Measurements from ENCODE around the gene TPPP.

Gene TPPP

GRCh38 chr5:624118-624950 lies 68.8 kb downstream of the TPPP start:
- 95 to 96% methylated on average over 38 of the region's 38 CpGs for WGBS, 2 experiments
- no peak overlapping the region for H3K27ac ChIP-seq (ENCODE audit: insufficient read depth, low read depth, low read length, poor library complexity, severe bottlenecking)

GRCh38 chr5:623531-623930 lies 69.6 kb downstream of the TPPP start:
- no peak overlapping the region for H3K27ac ChIP-seq (ENCODE audit: insufficient read depth, low read depth, low read length, poor library complexity, severe bottlenecking)
- H3K4me3 ChIP-seq (ENCODE audit: insufficient read depth, low read depth, low read length), result no peak overlapping the region
- H3K4me1 ChIP-seq (ENCODE audit: control insufficient read depth, insufficient read depth, low read length), result no peaks in the 10 kb centered on the region
- peaks cover 52% of the 10 kb centered on the region for H3K36me3 ChIP-seq (ENCODE audit: control insufficient read depth, insufficient read depth, low read length)
- 95 to 98% methylated on average over 13 of the region's 13 CpGs for WGBS, 2 experiments
- H3K9me3 ChIP-seq (ENCODE audit: control insufficient read depth, low read length), result no peaks in the 10 kb centered on the region
- no peaks in the 10 kb centered on the region for H3K27me3 ChIP-seq (ENCODE audit: control insufficient read depth, insufficient read depth, low read length, poor library complexity, severe bottlenecking)

More at GRCh38 chr5:624118-624950, 68.8 kb downstream of the TPPP start:
- Histone ChIP-seq H3K4me3 (ENCODE audit: insufficient read depth, low read depth, low read length) (no peak overlapping the region), H3K36me3 (ENCODE audit: control insufficient read depth, insufficient read depth, low read length) (peaks cover 47% of the 10 kb centered on the region), H3K4me1 (ENCODE audit: control insufficient read depth, insufficient read depth, low read length) (no peaks in the 10 kb centered on the region), H3K9me3 (ENCODE audit: control insufficient read depth, low read length) (no peaks in the 10 kb centered on the region), H3K27me3 (ENCODE audit: control insufficient read depth, insufficient read depth, low read length, poor library complexity, severe bottlenecking) (no peaks in the 10 kb centered on the region)

- Histone ChIP-seq H3K4me3 (ENCODE audit: insufficient read depth, low read depth, low read length) (no peak overlapping the region), H3K27ac (ENCODE audit: insufficient read depth, low read depth, low read length, poor library complexity, severe bottlenecking) (no peak overlapping the region), H3K9me3 (ENCODE audit: control insufficient read depth, low read length) (no peaks in the 10 kb centered on the region), H3K36me3 (ENCODE audit: control insufficient read depth, insufficient read depth, low read length) (peaks cover 51% of the 10 kb centered on the region), H3K27me3 (ENCODE audit: control insufficient read depth, insufficient read depth, low read length, poor library complexity, severe bottlenecking) (no peaks in the 10 kb centered on the region), H3K4me1 (ENCODE audit: control insufficient read depth, insufficient read depth, low read length) (no peaks in the 10 kb centered on the region)
- 95 to 97% methylated on average over 31 of the region's 31 CpGs for WGBS, 2 experiments
Observed at GRCh38 chr5:622946-623522, 70.1 kb downstream of the TPPP start.

GRCh38 chr5:622359-622758 lies 70.8 kb downstream of the TPPP start:
- Histone ChIP-seq H3K27ac (ENCODE audit: insufficient read depth, low read depth, low read length, poor library complexity, severe bottlenecking) (no peak overlapping the region), H3K4me3 (ENCODE audit: insufficient read depth, low read depth, low read length) (no peak overlapping the region), H3K4me1 (ENCODE audit: control insufficient read depth, insufficient read depth, low read length) (no peaks in the 10 kb centered on the region), H3K36me3 (ENCODE audit: control insufficient read depth, insufficient read depth, low read length) (peaks cover 46% of the 10 kb centered on the region), H3K27me3 (ENCODE audit: control insufficient read depth, insufficient read depth, low read length, poor library complexity, severe bottlenecking) (no peaks in the 10 kb centered on the region), H3K9me3 (ENCODE audit: control insufficient read depth, low read length) (no peaks in the 10 kb centered on the region)
- 93 to 94% methylated on average over 9 of the region's 9 CpGs for WGBS, 2 experiments

- H3K27me3 ChIP-seq (ENCODE audit: control insufficient read depth, insufficient read depth, low read length, poor library complexity, severe bottlenecking), result no peaks in the 10 kb centered on the region
- H3K4me3 ChIP-seq (ENCODE audit: insufficient read depth, low read depth, low read length), result no peak overlapping the region
- no peaks in the 10 kb centered on the region for H3K4me1 ChIP-seq (ENCODE audit: control insufficient read depth, insufficient read depth, low read length)
- peaks cover 41% of the 10 kb centered on the region for H3K36me3 ChIP-seq (ENCODE audit: control insufficient read depth, insufficient read depth, low read length)
- no peaks in the 10 kb centered on the region for H3K9me3 ChIP-seq (ENCODE audit: control insufficient read depth, low read length)
- H3K27ac ChIP-seq (ENCODE audit: insufficient read depth, low read depth, low read length, poor library complexity, severe bottlenecking), result no peak overlapping the region
- 96 to 98% methylated on average over 16 of the region's 16 CpGs for WGBS, 2 experiments
Observed at GRCh38 chr5:621341-621761, 71.8 kb downstream of the TPPP start.

GRCh38 chr5:620586-621180 lies 72.5 kb downstream of the TPPP start:
- Histone ChIP-seq H3K4me3 (ENCODE audit: insufficient read depth, low read depth, low read length) (no peak overlapping the region), H3K36me3 (ENCODE audit: control insufficient read depth, insufficient read depth, low read length) (peaks cover 41% of the 10 kb centered on the region), H3K4me1 (ENCODE audit: control insufficient read depth, insufficient read depth, low read length) (no peaks in the 10 kb centered on the region), H3K27me3 (ENCODE audit: control insufficient read depth, insufficient read depth, low read length, poor library complexity, severe bottlenecking) (no peaks in the 10 kb centered on the region), H3K27ac (ENCODE audit: insufficient read depth, low read depth, low read length, poor library complexity, severe bottlenecking) (no peak overlapping the region), H3K9me3 (ENCODE audit: control insufficient read depth, low read length) (no peaks in the 10 kb centered on the region)
- 93 to 94% methylated on average over 8 of the region's 8 CpGs for WGBS, 2 experiments

GRCh38 chr5:620152-620551 lies 73.0 kb downstream of the TPPP start:
- H3K4me3 ChIP-seq (ENCODE audit: insufficient read depth, low read depth, low read length), result no peak overlapping the region
- H3K27ac ChIP-seq (ENCODE audit: insufficient read depth, low read depth, low read length, poor library complexity, severe bottlenecking), result no peak overlapping the region
- 95 to 97% methylated on average over 20 of the region's 20 CpGs for WGBS, 2 experiments
- H3K36me3 ChIP-seq (ENCODE audit: control insufficient read depth, insufficient read depth, low read length), result peaks cover 38% of the 10 kb centered on the region
- H3K9me3 ChIP-seq (ENCODE audit: control insufficient read depth, low read length), result no peaks in the 10 kb centered on the region
- no peaks in the 10 kb centered on the region for H3K27me3 ChIP-seq (ENCODE audit: control insufficient read depth, insufficient read depth, low read length, poor library complexity, severe bottlenecking)
- H3K4me1 ChIP-seq (ENCODE audit: control insufficient read depth, insufficient read depth, low read length), result no peaks in the 10 kb centered on the region

- 95 to 96% methylated on average over 16 of the region's 16 CpGs for WGBS, 2 experiments
- no peaks in the 10 kb centered on the region for H3K4me1 ChIP-seq (ENCODE audit: control insufficient read depth, insufficient read depth, low read length)
Observed at GRCh38 chr5:619444-619843, 73.7 kb downstream of the TPPP start.

GRCh38 chr5:618450-618849 lies 74.7 kb downstream of the TPPP start:
- Histone ChIP-seq H3K36me3 (ENCODE audit: control insufficient read depth, insufficient read depth, low read length) (peaks cover 31% of the 10 kb centered on the region), H3K9me3 (ENCODE audit: control insufficient read depth, low read length) (no peaks in the 10 kb centered on the region)

More at GRCh38 chr5:619444-619843, 73.7 kb downstream of the TPPP start:
- Histone ChIP-seq H3K36me3 (ENCODE audit: control insufficient read depth, insufficient read depth, low read length) (peaks cover 31% of the 10 kb centered on the region), H3K9me3 (ENCODE audit: control insufficient read depth, low read length) (no peaks in the 10 kb centered on the region), H3K27me3 (ENCODE audit: control insufficient read depth, insufficient read depth, low read length, poor library complexity, severe bottlenecking) (no peaks in the 10 kb centered on the region), H3K27ac (ENCODE audit: insufficient read depth, low read depth, low read length, poor library complexity, severe bottlenecking) (no peak overlapping the region), H3K4me3 (ENCODE audit: insufficient read depth, low read depth, low read length) (no peak overlapping the region)

GRCh38 chr5:617896-618295 lies 75.3 kb downstream of the TPPP start:
- Histone ChIP-seq H3K4me3 (ENCODE audit: insufficient read depth, low read depth, low read length) (no peak overlapping the region), H3K36me3 (ENCODE audit: control insufficient read depth, insufficient read depth, low read length) (peaks cover 27% of the 10 kb centered on the region), H3K27ac (ENCODE audit: insufficient read depth, low read depth, low read length, poor library complexity, severe bottlenecking) (no peak overlapping the region), H3K4me1 (ENCODE audit: control insufficient read depth, insufficient read depth, low read length) (peaks cover 2% of the 10 kb centered on the region), H3K9me3 (ENCODE audit: control insufficient read depth, low read length) (no peaks in the 10 kb centered on the region), H3K27me3 (ENCODE audit: control insufficient read depth, insufficient read depth, low read length, poor library complexity, severe bottlenecking) (no peaks in the 10 kb centered on the region)
- WGBS, 2 experiments, result 96 to 97% methylated on average over 12 of the region's 12 CpGs

More at GRCh38 chr5:618450-618849, 74.7 kb downstream of the TPPP start:
- Histone ChIP-seq H3K27ac (ENCODE audit: insufficient read depth, low read depth, low read length, poor library complexity, severe bottlenecking) (no peak overlapping the region), H3K4me1 (ENCODE audit: control insufficient read depth, insufficient read depth, low read length) (no peaks in the 10 kb centered on the region), H3K27me3 (ENCODE audit: control insufficient read depth, insufficient read depth, low read length, poor library complexity, severe bottlenecking) (no peaks in the 10 kb centered on the region), H3K4me3 (ENCODE audit: insufficient read depth, low read depth, low read length) (no peak overlapping the region)
- WGBS, 2 experiments, result 95 to 96% methylated on average over 4 to 5 of the region's 5 CpGs

Measured in ectodermal cell (in vitro differentiated cells).